ENCODE measurements around the gene TRPM6.

Gene TRPM6

GRCh38 chr9:74795803-74796202, 91.9 kb downstream of the TRPM6 start:
- TF ChIP-seq CTCF (IDR thresholded peaks at IDR 0.05; ENCODE audit: low read depth, low read length) = no peak
- H3K4me3 ChIP-seq (ENCODE audit: low read depth, low read length) = no peak overlapping the region

- TF ChIP-seq CTCF (IDR thresholded peaks at IDR 0.05; ENCODE audit: low read depth, low read length) = no peak
- H3K4me3 ChIP-seq (ENCODE audit: low read depth, low read length) = no peak overlapping the region
Measured at GRCh38 chr9:74795081-74795480, 92.6 kb downstream of the TRPM6 start.

- no peak for TF ChIP-seq CTCF (IDR thresholded peaks at IDR 0.05; ENCODE audit: low read depth, low read length)
- H3K4me3 ChIP-seq (ENCODE audit: low read depth, low read length) = no peak overlapping the region
Measured at GRCh38 chr9:74784506-74784905, 103.2 kb downstream of the TRPM6 start.

GRCh38 chr9:74783408-74783807, 104.3 kb downstream of the TRPM6 start:
- no peak for TF ChIP-seq CTCF (IDR thresholded peaks at IDR 0.05; ENCODE audit: low read depth, low read length)

GRCh38 chr9:74777136-74777879, 110.4 kb downstream of the TRPM6 start:
- H3K4me3 ChIP-seq (ENCODE audit: low read depth, low read length) = no peak overlapping the region
- peak; percentile 55 for TF ChIP-seq CTCF (IDR thresholded peaks at IDR 0.05; ENCODE audit: low read depth, low read length)

More at GRCh38 chr9:74783408-74783807, 104.3 kb downstream of the TRPM6 start:
- H3K4me3 ChIP-seq (ENCODE audit: low read depth, low read length) = no peak overlapping the region

GRCh38 chr9:74775396-74775795, 112.3 kb downstream of the TRPM6 start:
- no peak overlapping the region for H3K4me3 ChIP-seq (ENCODE audit: low read depth, low read length)

More at GRCh38 chr9:74775396-74775795, 112.3 kb downstream of the TRPM6 start:
- TF ChIP-seq CTCF (IDR thresholded peaks at IDR 0.05; ENCODE audit: low read depth, low read length) = no peak
